GM12875 (cell line): ENCODE measurements around the gene OPRL1.

Experiments
- H3K4me3 ChIP-seq: one replicate; pipeline ENCODE4 v1.5.1; 2011; ENCODE audit warnings: low read depth, low read length, control low read depth
- TF ChIP-seq, protein P1 (sequence below): IDR thresholded peaks from 2 replicates; pipeline ENCODE4 v1.5.1; 2011; ENCODE audit warnings: low read depth, mild to moderate bottlenecking, control low read depth, inconsistent platforms, low read length, moderate library complexity, borderline replicate concordance; ENCODE audit not compliant: insufficient read depth

Gene OPRL1

DNA sequence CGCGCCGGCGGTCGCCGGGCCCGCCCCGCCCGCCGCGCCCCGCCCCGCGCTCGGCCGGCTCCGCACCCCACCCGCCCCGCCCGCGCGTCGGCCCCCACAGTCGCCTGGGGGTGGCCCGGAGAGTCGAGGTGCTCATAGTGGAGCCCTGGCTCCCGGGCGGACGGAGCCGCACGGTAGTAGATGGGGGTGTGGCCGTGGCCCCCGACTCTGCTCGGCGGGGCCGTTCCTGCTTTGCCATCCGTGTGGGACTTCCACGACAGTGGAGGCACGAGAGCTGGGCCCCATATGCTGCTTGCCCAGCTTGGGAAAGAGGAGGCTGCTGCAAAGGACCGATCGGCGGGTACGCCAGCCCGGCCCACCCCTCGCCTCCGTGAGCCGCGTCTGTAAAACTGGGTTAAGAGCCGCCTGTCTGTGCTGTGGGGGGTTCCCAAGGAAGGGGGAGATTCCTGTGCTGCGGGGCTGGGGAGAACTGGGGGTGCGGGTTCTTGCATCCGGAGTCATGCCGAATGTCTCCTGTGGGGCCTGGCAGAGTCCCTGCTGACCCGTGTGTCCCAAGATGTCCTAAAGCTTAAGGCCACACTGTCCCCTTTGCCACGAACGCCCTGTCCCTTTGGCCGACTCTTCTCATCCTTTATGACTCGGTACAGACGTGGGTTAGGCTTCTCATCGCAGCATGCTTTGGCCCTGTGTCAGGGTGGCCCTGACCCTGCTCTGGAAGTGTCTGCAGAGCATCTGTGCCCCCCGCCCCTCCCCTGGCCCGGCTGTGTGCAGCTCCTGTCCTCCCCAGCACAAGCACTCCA is at the start of gene OPRL1:
Gene OPRL1 (plus strand): TSS at position 70 of the 800 bp plus-strand sequence. CDS start 12,639 bp downstream, outside the sequence.
- TF ChIP-seq, protein P1, sequence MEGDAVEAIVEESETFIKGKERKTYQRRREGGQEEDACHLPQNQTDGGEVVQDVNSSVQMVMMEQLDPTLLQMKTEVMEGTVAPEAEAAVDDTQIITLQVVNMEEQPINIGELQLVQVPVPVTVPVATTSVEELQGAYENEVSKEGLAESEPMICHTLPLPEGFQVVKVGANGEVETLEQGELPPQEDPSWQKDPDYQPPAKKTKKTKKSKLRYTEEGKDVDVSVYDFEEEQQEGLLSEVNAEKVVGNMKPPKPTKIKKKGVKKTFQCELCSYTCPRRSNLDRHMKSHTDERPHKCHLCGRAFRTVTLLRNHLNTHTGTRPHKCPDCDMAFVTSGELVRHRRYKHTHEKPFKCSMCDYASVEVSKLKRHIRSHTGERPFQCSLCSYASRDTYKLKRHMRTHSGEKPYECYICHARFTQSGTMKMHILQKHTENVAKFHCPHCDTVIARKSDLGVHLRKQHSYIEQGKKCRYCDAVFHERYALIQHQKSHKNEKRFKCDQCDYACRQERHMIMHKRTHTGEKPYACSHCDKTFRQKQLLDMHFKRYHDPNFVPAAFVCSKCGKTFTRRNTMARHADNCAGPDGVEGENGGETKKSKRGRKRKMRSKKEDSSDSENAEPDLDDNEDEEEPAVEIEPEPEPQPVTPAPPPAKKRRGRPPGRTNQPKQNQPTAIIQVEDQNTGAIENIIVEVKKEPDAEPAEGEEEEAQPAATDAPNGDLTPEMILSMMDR, result no peak
- H3K4me3 ChIP-seq, result peak within 1 kb of the TSS; percentile 71

DNA sequence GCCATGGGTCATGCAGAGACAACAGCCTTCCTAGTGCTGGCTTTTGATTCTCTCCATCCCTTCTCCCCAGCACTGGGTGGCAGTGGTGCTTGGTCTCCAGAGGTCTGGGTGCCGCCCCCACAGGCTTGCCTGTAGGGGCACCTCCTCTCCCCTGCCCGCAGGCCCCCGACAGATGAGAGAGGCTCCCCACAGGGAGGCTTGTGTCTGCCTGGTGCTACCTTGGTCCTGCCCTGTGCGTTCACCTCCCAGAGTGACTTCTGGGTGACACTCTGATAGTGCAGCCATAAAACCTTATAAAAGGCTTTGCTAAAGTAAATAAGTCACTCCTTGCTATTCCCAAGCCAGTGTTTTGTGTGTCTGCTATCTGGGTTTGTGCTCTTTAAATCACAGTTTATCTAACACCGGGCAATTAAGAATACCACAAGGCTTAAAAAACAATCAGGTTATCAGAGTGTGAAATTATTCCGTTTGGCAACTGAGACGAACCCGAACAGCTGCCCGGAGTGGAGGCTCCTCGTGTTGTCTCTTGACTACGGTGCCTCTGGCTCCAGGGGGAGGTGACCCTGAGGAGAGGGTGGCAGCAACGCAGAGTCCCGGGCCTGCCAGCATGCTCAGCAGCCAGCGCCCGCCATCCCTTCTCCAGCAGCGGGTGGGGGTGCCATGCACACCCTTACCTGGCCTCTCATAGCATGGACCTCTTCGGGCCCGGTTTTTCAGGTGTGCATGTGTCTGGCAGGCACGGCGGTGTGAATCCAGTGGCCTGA is 49.3 kb upstream of the OPRL1 start:
- H3K4me3 ChIP-seq, result no peak overlapping the region
- TF ChIP-seq, protein P1, result no peak

DNA sequence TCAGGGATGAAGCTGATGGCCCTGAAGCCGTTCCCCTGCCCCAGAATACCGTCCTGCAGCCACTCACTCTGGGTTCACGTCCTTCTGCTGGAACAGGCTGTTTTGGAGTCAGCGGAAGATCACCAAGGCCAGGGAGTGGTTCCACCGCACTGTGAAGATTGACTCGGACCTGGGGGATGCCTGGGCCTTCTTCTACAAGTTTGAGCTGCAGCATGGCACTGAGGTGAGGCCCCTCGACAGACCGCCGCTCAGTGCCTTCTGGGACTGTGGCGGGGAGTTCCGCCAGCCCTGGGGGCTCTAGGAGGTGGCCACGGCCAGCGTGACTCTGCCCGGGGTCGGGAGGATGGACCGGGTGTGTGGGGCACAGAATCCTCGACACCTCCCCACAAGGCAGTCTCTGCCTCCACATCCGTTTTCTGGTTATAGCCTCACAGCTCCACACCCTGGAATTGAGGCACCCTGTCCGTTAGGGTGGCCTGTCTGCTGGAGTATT is 48.0 kb upstream of the OPRL1 start:
- TF ChIP-seq, protein P1, result no peak

DNA sequence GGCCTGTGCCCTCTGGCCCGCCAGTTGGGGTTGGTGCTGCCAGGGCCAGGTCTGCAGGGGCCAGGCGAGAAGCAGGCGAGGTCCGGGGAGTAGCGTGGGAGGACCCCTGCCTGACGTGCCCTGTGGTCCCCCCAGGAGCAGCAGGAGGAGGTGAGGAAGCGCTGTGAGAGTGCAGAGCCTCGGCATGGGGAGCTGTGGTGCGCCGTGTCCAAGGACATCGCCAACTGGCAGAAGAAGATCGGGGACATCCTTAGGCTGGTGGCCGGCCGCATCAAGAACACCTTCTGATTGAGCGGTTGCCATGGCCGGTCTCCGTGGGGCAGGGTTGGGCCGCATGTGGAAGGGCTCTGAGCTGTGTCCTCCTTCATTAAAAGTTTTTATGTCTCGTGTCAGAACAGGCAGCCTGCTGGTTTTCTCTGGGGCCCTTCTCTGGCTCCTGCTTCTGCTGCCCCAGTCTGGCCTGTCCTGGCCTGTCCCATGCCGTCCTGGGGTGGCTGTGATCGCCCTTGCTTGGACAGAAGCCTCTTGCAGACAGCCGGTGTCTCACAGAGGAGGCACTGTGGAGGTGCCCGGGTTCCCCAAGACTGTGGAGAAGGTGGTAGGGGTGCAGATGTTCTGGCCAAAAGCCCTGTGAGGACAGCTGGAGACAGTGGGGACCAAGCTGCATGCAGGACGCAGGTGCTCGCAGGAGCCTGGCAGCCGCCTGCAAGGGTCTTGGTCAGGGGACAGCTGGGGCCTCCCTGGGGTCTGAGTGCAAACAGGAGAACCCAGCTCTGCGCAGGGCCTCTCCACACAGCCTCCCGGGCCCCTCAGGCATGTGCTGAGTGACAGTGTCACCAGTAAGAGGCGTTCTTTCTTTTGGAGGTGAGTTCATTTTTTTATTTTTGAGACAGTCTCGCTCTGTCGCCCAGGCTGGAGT is 46.9 kb upstream of the OPRL1 start:
- TF ChIP-seq, protein P1, result no peak
- no peak overlapping the region for H3K4me3 ChIP-seq

More for the DNA sequence above, 48.0 kb upstream of the OPRL1 start:
- no peak overlapping the region for H3K4me3 ChIP-seq

DNA sequence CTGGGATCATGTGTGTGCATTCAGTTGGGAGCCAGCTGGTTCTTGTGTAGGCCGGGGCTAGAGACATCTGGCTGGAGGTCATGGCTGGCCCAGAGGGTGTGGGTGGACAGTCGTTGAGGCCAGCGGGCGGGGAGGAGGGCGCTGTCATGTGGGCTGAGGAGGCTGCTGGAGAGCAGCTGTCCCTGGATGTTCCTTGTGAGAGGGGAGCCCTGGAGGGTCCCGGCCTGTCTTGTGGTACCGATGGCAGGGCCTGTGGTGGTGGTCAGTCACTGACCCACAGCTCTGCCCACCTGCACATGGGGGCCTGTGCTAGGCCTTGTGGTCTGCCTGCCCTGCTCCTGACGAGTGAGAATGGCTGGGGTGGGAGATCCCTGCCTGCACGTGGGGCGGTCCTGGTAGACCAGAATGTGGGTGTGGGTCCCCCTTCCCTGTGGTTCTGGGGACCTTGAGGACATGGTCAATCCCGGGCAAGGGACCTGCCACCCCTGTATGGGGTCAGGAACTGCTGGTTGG is 45.8 kb upstream of the OPRL1 start:
- H3K4me3 ChIP-seq, result no peak overlapping the region
- TF ChIP-seq, protein P1, result no peak
